Right hindlimb (tissue), 1 donor: ENCODE data around the gene RRAGA.
"Not testable (repeated sequence)": the region's sequence is repeated elsewhere in the genome, so short reads cannot be mapped to it uniquely, and the experiment has no call there.

Experiments
- DNase-seq: peaks from one replicate; pipeline ENCODE4 v3.0.0-alpha.2; 2018

The RRAGA gene

DNA sequence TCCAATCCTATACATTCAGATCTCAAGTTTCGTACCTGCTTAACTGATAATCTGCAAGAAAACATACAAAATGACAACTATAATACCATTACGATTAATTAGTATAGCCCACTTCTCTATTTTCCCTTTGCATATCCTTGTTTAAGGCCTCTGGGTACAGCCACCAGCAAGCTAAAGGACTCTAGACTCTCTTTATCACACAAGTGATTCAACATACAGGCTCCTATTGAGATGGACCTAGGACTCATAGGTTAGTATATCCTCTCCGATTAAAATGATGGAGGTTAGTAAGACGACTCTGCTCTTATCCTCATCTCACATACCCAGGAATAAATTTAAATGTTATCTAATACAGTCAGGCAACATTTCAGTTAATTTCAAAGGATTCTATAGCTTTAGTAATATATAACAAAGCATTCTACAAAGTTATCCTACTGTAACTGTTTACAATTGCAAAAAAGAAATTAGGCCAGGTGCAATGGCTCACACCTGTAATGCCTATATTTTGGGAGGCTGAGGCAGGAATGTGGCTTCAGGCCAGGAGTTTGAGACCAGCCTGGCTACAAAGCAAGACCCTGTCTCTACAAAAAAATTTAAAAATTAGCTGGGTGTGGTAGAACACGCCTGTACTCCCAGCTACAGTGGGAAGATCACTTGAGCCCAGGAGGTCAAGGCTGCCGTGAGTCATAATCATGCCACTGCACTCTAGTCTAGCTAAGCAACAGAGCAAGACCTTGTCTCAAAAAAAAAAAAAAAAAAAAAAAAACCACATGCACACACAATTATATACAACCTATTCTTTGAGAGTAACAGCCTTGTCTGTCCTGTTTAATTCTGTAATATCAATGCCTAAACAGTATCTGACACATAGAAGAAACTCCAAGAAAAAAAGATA is 38.1 kb downstream of the RRAGA start:
- DNase-seq, result no peak

DNA sequence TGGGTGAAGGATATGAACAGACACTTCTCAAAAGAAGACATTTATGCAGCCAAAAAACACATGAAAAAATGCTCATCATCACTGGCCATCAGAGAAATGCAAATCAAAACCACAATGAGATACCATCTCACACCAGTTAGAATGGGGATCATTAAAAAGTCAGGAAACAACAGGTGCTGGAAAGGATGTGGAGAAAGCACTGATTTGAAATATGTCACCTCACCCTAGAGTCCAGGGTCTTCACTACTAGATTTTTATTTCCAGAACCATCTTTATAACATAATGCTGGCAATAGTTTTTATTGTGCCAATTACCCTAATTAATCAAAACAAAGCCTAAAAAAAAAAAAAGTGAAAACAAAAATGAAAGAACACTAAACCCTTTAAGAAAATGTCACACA is 48.2 kb downstream of the RRAGA start:
- DNase-seq, result not testable (repeated sequence)
